ENCODE measurements around the gene CDH22. TPM values are rescaled to one million over a fixed set of nuclear protein-coding genes. Genes with fewer than 3 reads are reported as not detected.

Gene CDH22
- total RNA-seq, 1 donor from 2014 or later = 0.14 TPM

GRCh38 chr20:46255440-46256104, 52.7 kb downstream of the CDH22 start:
- no peak for DNase-seq (ENCODE audit: low spot score, unreplicated experiment)
- Mint-ChIP-seq H3K36me3 (ENCODE audit: insufficient read depth) (no peaks in the 10 kb centered on the region), H3K4me3 (ENCODE audit: low read depth) (no peak overlapping the region), H3K27me3 (peaks cover 46% of the 10 kb centered on the region), H3K27ac (no peak overlapping the region), H3K4me1 (ENCODE audit: low read depth) (no peaks in the 10 kb centered on the region), H3K9me3 (ENCODE audit: low read depth) (no peaks in the 10 kb centered on the region)
- TF ChIP-seq CTCF (IDR thresholded peaks at IDR 0.05; ENCODE audit: unreplicated experiment) = no peak

GRCh38 chr20:46253391-46253790, 54.9 kb downstream of the CDH22 start:
- no peak overlapping the region for H3K4me3 Mint-ChIP-seq (ENCODE audit: low read depth)
- H3K27me3 Mint-ChIP-seq = peaks cover 57% of the 10 kb centered on the region
- no peak for DNase-seq (ENCODE audit: low spot score, unreplicated experiment)
- no peaks in the 10 kb centered on the region for H3K9me3 Mint-ChIP-seq (ENCODE audit: low read depth)
- no peaks in the 10 kb centered on the region for H3K36me3 Mint-ChIP-seq (ENCODE audit: insufficient read depth)
- TF ChIP-seq CTCF (IDR thresholded peaks at IDR 0.05; ENCODE audit: unreplicated experiment) = no peak
- H3K27ac Mint-ChIP-seq = no peak overlapping the region
- H3K4me1 Mint-ChIP-seq (ENCODE audit: low read depth) = no peaks in the 10 kb centered on the region

- Mint-ChIP-seq H3K27me3 (peaks cover 66% of the 10 kb centered on the region), H3K36me3 (ENCODE audit: insufficient read depth) (no peaks in the 10 kb centered on the region), H3K27ac (no peak overlapping the region), H3K4me3 (ENCODE audit: low read depth) (no peak overlapping the region), H3K9me3 (ENCODE audit: low read depth) (no peaks in the 10 kb centered on the region), H3K4me1 (ENCODE audit: low read depth) (no peaks in the 10 kb centered on the region)
- DNase-seq (ENCODE audit: low spot score, unreplicated experiment) = no peak
- no peak for TF ChIP-seq CTCF (IDR thresholded peaks at IDR 0.05; ENCODE audit: unreplicated experiment)
Measured at GRCh38 chr20:46252352-46253091, 55.8 kb downstream of the CDH22 start.

GRCh38 chr20:46251211-46251673, 57.1 kb downstream of the CDH22 start:
- Mint-ChIP-seq H3K4me3 (ENCODE audit: low read depth) (no peak overlapping the region), H3K27ac (no peak overlapping the region), H3K4me1 (ENCODE audit: low read depth) (no peaks in the 10 kb centered on the region), H3K27me3 (peaks cover 79% of the 10 kb centered on the region), H3K36me3 (ENCODE audit: insufficient read depth) (no peaks in the 10 kb centered on the region), H3K9me3 (ENCODE audit: low read depth) (no peaks in the 10 kb centered on the region)
- TF ChIP-seq CTCF (IDR thresholded peaks at IDR 0.05; ENCODE audit: unreplicated experiment) = no peak
- peak; percentile 21 for DNase-seq (ENCODE audit: low spot score, unreplicated experiment)

- Mint-ChIP-seq H3K4me1 (ENCODE audit: low read depth) (no peaks in the 10 kb centered on the region), H3K4me3 (ENCODE audit: low read depth) (no peak overlapping the region), H3K27me3 (peaks cover 83% of the 10 kb centered on the region), H3K36me3 (ENCODE audit: insufficient read depth) (no peaks in the 10 kb centered on the region), H3K27ac (no peak overlapping the region), H3K9me3 (ENCODE audit: low read depth) (no peaks in the 10 kb centered on the region)
- TF ChIP-seq CTCF (IDR thresholded peaks at IDR 0.05; ENCODE audit: unreplicated experiment) = no peak
- no peak for DNase-seq (ENCODE audit: low spot score, unreplicated experiment)
Measured at GRCh38 chr20:46250772-46251171, 57.5 kb downstream of the CDH22 start.

Data from progenitor cell of endocrine pancreas (in vitro differentiated cells).